Uterus (tissue), 2 donors: Measurements from ENCODE around the gene SUCLA2.

Experiments used
- CTCF ChIP-seq, 4 experiments: fragments of 200-600 bp in 2 of 4; fragments of 450-650 bp in 2 of 4; sonication (generic) in 2 of 4; IDR thresholded peaks; one replicate each; pipeline ENCODE4 v1.5.1; 2016 to 2019; ENCODE audit warnings: antibody characterized with exemption in 4 of 4, mild to moderate bottlenecking in 2 of 4, moderate library complexity in 1 of 4
- POLR2A ChIP-seq, 2 donors: fragments of 450-650 bp; IDR thresholded peaks; one replicate each; pipeline ENCODE4 v1.6.1; 2016; ENCODE audit warnings: antibody characterized with exemption in 2 of 2, mild to moderate bottlenecking in 1 of 2, moderate library complexity in 1 of 2

DNA sequence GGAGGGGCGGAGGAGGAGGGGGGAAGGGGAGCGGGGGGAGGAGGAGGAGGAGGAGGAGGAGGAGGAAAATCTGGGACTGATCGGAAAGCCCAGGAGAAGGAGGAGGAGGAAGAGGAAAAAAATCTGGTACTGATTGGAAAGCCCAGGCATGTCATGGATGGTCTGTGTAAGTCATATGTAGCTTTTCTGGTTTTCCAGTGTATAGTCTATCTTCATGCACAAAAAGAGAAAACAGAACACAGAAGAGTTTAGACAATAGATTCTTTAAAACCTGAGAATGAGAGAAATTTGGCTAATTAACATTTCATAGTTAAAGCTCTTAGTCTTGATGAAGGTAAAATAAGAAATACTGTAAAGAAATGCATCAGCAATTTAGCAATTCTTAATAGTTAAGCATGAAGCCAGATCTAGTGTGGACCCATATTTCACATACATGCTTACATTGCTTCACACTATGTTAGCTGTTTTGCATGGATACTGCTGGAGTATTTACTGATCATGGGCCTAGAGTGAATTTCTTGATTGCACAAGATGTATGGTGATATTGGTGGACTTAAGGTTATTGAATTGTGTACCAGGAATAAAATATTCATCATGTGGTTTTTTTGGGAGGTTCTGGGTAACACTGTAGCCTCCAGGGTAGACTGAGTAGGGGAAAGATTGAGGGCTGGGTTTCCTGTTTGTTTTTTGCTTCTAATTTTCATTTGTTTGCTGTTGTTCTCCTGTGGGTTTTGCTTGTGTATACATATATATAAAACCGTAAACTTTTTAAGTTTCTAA, 41.4 kb downstream of the SUCLA2 start:
- TF ChIP-seq CTCF (IDR thresholded peaks at IDR 0.05) (no peak), POLR2A (IDR thresholded peaks at IDR 0.05) (no peak)
